Central memory CD8-positive, alpha-beta T cell (primary cell): ENCODE results near the gene RBM28.

ENCODE experiments used
- ATAC-seq: fragments of 150-1000 bp; cut with Tn5 transposase; replicated peaks from 2 replicates; pipeline ENCODE4 v1.10.0; 2022; ENCODE audit warnings: mild to moderate bottlenecking, moderate FRiP score, moderate number of reproducible peaks; ENCODE audit not compliant: poor library complexity, severe bottlenecking; ENCODE audit errors: extremely low read depth
- DNase-seq, 2 donors: peaks; one replicate each; pipeline ENCODE4 v3.0.0; 2021; ENCODE audit warnings: low spot score in 2 of 2
- H3K27ac Mint-ChIP-seq: one replicate; pipeline ENCODE4 v1.8.0; 2022; ENCODE audit warnings: low read depth, mild to moderate bottlenecking, moderate library complexity, mixed read lengths
- H3K27me3 Mint-ChIP-seq: one replicate; pipeline ENCODE4 v1.8.0; 2022; ENCODE audit warnings: mixed read lengths
- H3K36me3 Mint-ChIP-seq: one replicate; pipeline ENCODE4 v1.8.0; 2022; ENCODE audit warnings: mild to moderate bottlenecking, moderate library complexity, mixed read lengths; ENCODE audit not compliant: insufficient read depth
- H3K4me1 Mint-ChIP-seq: one replicate; pipeline ENCODE4 v1.8.0; 2022; ENCODE audit warnings: mixed read lengths
- H3K4me3 Mint-ChIP-seq: one replicate; pipeline ENCODE4 v1.8.0; 2022; ENCODE audit warnings: mild to moderate bottlenecking, moderate library complexity, mixed read lengths
- H3K9me3 Mint-ChIP-seq: one replicate; pipeline ENCODE4 v1.8.0; 2022; ENCODE audit warnings: mixed read lengths

RBM28 gene

GRCh38 chr7:128351296-128352152, 7.8 kb upstream of the RBM28 start:
- H3K4me3 Mint-ChIP-seq: no peak overlapping the region

GRCh38 chr7:128350708-128351295, 7.1 kb upstream of the RBM28 start:
- no peak for ATAC-seq
- no peak for DNase-seq
- no peaks in the 10 kb centered on the region for H3K36me3 Mint-ChIP-seq
- H3K9me3 Mint-ChIP-seq: no peaks in the 10 kb centered on the region
- peak overlapping the region; percentile 37 for H3K4me3 Mint-ChIP-seq
- no peak overlapping the region for H3K27ac Mint-ChIP-seq
- peaks cover 56% of the 10 kb centered on the region for H3K27me3 Mint-ChIP-seq
- no peaks in the 10 kb centered on the region for H3K4me1 Mint-ChIP-seq

More at GRCh38 chr7:128351296-128352152, 7.8 kb upstream of the RBM28 start:
- Mint-ChIP-seq H3K27ac (no peak overlapping the region), H3K4me1 (no peaks in the 10 kb centered on the region), H3K27me3 (peaks cover 56% of the 10 kb centered on the region), H3K9me3 (no peaks in the 10 kb centered on the region), H3K36me3 (no peaks in the 10 kb centered on the region)
- ATAC-seq: no peak
- no peak for DNase-seq

- H3K4me1 Mint-ChIP-seq: no peaks in the 10 kb centered on the region
- peaks cover 56% of the 10 kb centered on the region for H3K27me3 Mint-ChIP-seq
- DNase-seq: no peak
- H3K27ac Mint-ChIP-seq: no peak overlapping the region
- H3K9me3 Mint-ChIP-seq: no peaks in the 10 kb centered on the region
- H3K36me3 Mint-ChIP-seq: no peaks in the 10 kb centered on the region
- ATAC-seq: no peak
- no peak overlapping the region for H3K4me3 Mint-ChIP-seq
Observed at GRCh38 chr7:128349466-128349825, 5.7 kb upstream of the RBM28 start.

GRCh38 chr7:128347647-128348097, 4.0 kb upstream of the RBM28 start:
- ATAC-seq: no peak
- Mint-ChIP-seq H3K9me3 (no peaks in the 10 kb centered on the region), H3K36me3 (no peaks in the 10 kb centered on the region), H3K27me3 (peaks cover 39% of the 10 kb centered on the region), H3K4me3 (no peak overlapping the region), H3K4me1 (peaks cover 5% of the 10 kb centered on the region), H3K27ac (no peak overlapping the region)
- DNase-seq: no peak

GRCh38 chr7:128344431-128344774, 695 bp upstream of the RBM28 start:
- ATAC-seq (no peak), DNase-seq (no peak)
- Mint-ChIP-seq H3K9me3 (no peaks in the 10 kb centered on the region), H3K27ac (no peak overlapping the region), H3K36me3 (no peaks in the 10 kb centered on the region), H3K4me3 (peak overlapping the region; percentile 93), H3K27me3 (peaks cover 23% of the 10 kb centered on the region), H3K4me1 (peaks cover 23% of the 10 kb centered on the region)

GRCh38 chr7:128341733-128342132, 2.0 kb downstream of the RBM28 start:
- H3K27ac Mint-ChIP-seq: no peak overlapping the region
- H3K9me3 Mint-ChIP-seq: no peaks in the 10 kb centered on the region
- H3K36me3 Mint-ChIP-seq: peaks cover 21% of the 10 kb centered on the region
- no peaks in the 10 kb centered on the region for H3K27me3 Mint-ChIP-seq
- peak overlapping the region; percentile 93 for H3K4me3 Mint-ChIP-seq
- ATAC-seq (no peak), DNase-seq (no peak)
- H3K4me1 Mint-ChIP-seq: peaks cover 23% of the 10 kb centered on the region

- H3K4me1 Mint-ChIP-seq: peaks cover under 1% of the 10 kb centered on the region
- no peaks in the 10 kb centered on the region for H3K9me3 Mint-ChIP-seq
- ATAC-seq (no peak), DNase-seq (no peak)
- no peak overlapping the region for H3K27ac Mint-ChIP-seq
- no peaks in the 10 kb centered on the region for H3K27me3 Mint-ChIP-seq
- H3K4me3 Mint-ChIP-seq: no peak overlapping the region
- peaks cover 63% of the 10 kb centered on the region for H3K36me3 Mint-ChIP-seq
Observed at GRCh38 chr7:128335730-128336129, 8.0 kb downstream of the RBM28 start.

GRCh38 chr7:128324368-128324680, 19.4 kb downstream of the RBM28 start:
- ATAC-seq (no peak), DNase-seq (no peak)
- no peak overlapping the region for H3K27ac Mint-ChIP-seq
- H3K36me3 Mint-ChIP-seq: peaks cover 39% of the 10 kb centered on the region
- no peak overlapping the region for H3K4me3 Mint-ChIP-seq
- H3K9me3 Mint-ChIP-seq: no peaks in the 10 kb centered on the region
- peaks cover 27% of the 10 kb centered on the region for H3K4me1 Mint-ChIP-seq
- H3K27me3 Mint-ChIP-seq: no peaks in the 10 kb centered on the region

GRCh38 chr7:128323459-128324367, 20.0 kb downstream of the RBM28 start:
- Mint-ChIP-seq H3K9me3 (no peaks in the 10 kb centered on the region), H3K4me3 (no peak overlapping the region), H3K4me1 (peaks cover 33% of the 10 kb centered on the region), H3K27me3 (no peaks in the 10 kb centered on the region), H3K36me3 (peaks cover 37% of the 10 kb centered on the region), H3K27ac (peak overlapping the region; percentile 6)
- no peak for ATAC-seq
- DNase-seq: no peak

GRCh38 chr7:128323040-128323439, 20.7 kb downstream of the RBM28 start:
- H3K4me3 Mint-ChIP-seq: no peak overlapping the region
- H3K27ac Mint-ChIP-seq: peak overlapping the region; percentile 6
- peaks cover 38% of the 10 kb centered on the region for H3K4me1 Mint-ChIP-seq
- no peaks in the 10 kb centered on the region for H3K27me3 Mint-ChIP-seq
- peaks cover 36% of the 10 kb centered on the region for H3K36me3 Mint-ChIP-seq
- H3K9me3 Mint-ChIP-seq: no peaks in the 10 kb centered on the region
- DNase-seq (no peak), ATAC-seq (no peak)

GRCh38 chr7:128322040-128322643, 21.6 kb downstream of the RBM28 start:
- H3K27me3 Mint-ChIP-seq: no peaks in the 10 kb centered on the region
- H3K4me3 Mint-ChIP-seq: peak overlapping the region; percentile 47
- DNase-seq (peak in 1 of 2 donors; percentile 23), ATAC-seq (peak; percentile 40)
- H3K36me3 Mint-ChIP-seq: peaks cover 39% of the 10 kb centered on the region
- H3K4me1 Mint-ChIP-seq: peaks cover 38% of the 10 kb centered on the region
- H3K27ac Mint-ChIP-seq: peak overlapping the region; percentile 81
- no peaks in the 10 kb centered on the region for H3K9me3 Mint-ChIP-seq

- H3K4me1 Mint-ChIP-seq: peaks cover 38% of the 10 kb centered on the region
- ATAC-seq (peak; percentile 33), DNase-seq (no peak)
- H3K27ac Mint-ChIP-seq: peak overlapping the region; percentile 81
- peaks cover 42% of the 10 kb centered on the region for H3K36me3 Mint-ChIP-seq
- H3K27me3 Mint-ChIP-seq: no peaks in the 10 kb centered on the region
- peak overlapping the region; percentile 62 for H3K4me3 Mint-ChIP-seq
- H3K9me3 Mint-ChIP-seq: no peaks in the 10 kb centered on the region
Observed at GRCh38 chr7:128321044-128321422, 22.7 kb downstream of the RBM28 start.
